Measurements from ENCODE around the gene ARHGEF3.

GRCh38 chr3:56782215-56782614 lies 19.5 kb downstream of the ARHGEF3 start:
- TF ChIP-seq CTCF (IDR thresholded peaks at IDR 0.05; ENCODE audit: poor library complexity, severe bottlenecking) (no peak), MXI1 (conservative IDR thresholded peaks at IDR 0.05; ENCODE audit: poor library complexity, severe bottlenecking) (no peak), EZH2 (IDR thresholded peaks at IDR 0.05; ENCODE audit: borderline replicate concordance, insufficient read depth, low read length, poor library complexity, severe bottlenecking) (no peak)
